HG03196 (cell line): ENCODE measurements around the gene SRGAP2B.
"Not testable (repeated sequence)": the region's sequence is repeated elsewhere in the genome, so short reads cannot be mapped to it uniquely, and the experiment has no call there.

Experiments used
- ATAC-seq: cut with Tn5 transposase; IDR thresholded peaks from one replicate; pipeline ENCODE4 v1.9.1; 2021; ENCODE audit not compliant: unreplicated experiment

The SRGAP2B gene

DNA sequence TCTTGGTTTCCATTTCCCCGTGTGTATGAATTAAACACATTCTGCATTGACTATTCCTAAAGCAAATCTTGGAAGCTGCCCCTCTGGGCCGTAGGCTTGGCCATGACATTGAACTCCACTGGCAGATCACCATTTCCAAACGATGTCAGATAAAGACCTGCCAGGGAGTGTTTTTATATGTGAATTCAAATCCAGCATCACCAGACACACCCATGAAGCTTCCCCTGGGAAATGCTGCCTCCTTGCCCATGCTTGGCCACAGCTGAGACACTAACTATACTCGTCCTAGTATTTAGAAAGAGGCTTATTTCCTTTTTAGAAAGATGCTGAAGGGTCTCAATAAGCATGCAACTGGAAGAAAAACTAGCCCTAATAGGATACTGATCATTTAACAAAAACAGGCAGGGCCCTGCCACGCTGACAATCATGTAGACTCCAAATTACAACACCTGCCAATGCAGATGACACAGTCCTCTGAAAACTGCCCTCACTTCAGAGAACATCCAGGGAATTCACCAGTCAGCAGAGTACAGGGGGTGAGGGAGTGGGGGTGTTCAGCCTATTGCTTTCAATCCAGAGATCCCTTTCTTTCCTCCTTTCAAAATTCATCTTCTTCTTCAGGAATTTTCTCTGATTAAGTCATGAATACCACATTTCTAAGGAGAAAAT lies 94.9 kb downstream of the SRGAP2B start:
- not testable (repeated sequence) for ATAC-seq

DNA sequence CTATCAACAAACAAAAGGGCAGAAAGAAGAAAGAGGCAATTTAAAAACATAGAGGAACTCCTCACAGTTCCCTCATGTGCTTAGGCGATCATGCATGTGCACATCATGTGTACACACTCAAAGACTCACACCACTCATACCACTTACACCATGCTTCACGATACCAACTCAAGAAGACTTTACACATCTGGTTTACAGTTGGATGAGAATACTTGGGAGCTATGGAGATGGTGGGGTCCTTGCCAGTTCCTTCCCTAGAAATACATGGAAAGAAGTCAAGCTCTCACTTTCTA lies 96.2 kb downstream of the SRGAP2B start:
- ATAC-seq, result not testable (repeated sequence)

DNA sequence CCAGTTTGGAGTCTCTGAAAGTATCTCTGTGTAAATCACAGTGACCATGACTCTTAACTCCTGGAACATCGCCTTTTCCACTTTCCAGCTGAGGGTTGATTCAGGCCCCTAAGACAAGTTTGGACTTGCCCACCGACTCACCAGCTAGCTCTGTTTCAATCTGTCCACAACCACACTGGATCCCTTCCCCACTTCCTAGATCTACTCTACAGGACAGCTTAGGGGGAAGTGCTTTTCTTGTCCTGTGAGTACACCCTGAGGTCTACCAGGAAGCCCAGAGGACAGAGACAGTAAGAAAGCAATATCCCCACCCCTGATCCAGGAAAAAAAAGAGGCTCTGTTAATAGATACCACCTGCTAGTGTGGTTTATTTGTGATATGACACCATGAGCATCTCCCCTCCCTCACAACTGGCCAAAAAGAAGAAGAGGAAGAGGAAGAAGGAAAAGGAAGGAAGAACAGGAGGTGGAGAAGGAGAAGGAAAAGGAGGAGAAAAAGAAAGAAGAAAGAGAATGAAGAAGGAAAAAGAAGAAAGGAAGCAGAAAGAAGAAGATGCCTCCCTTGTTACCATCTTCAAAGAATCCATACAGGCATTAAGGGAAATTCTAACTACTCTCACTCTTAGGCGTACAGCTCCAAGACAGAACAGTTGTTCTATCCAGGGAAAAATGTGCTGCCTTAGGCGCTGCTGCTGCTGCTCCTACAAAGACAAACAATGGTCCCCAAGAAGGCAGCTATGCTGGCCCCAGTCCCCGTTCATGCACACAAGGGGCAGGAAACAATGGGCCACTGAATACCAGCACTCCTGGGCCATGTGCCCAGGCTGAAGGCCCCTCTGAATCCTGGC lies 96.8 kb downstream of the SRGAP2B start:
- ATAC-seq, result not testable (repeated sequence)

DNA sequence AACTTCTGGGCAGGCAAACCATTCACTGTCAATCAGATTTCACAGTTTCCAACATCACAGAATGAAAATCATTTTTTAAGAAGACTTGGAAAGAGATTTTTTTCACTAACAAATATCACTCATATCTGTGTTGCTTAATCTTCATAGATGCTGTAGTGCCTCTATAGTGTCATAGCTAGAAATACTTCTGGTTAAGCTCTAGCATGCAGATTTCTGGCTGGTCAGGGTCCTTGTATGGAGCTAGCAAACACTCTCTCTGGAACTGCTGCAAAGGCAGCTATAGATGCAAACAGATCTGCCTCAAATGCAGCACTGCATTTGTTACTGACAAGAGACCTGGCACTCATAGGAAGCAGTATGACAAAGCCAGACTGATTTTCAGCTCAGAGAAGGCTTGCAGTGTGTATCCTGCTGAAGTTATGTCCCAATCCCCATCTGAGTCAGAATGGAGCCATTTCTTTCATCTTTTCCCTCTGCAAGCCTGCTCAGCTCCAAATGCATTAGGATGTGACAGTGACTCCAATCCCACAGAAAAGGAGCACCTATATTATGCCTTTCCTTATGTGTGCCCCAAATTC lies 99.2 kb downstream of the SRGAP2B start:
- ATAC-seq, result not testable (repeated sequence)

DNA sequence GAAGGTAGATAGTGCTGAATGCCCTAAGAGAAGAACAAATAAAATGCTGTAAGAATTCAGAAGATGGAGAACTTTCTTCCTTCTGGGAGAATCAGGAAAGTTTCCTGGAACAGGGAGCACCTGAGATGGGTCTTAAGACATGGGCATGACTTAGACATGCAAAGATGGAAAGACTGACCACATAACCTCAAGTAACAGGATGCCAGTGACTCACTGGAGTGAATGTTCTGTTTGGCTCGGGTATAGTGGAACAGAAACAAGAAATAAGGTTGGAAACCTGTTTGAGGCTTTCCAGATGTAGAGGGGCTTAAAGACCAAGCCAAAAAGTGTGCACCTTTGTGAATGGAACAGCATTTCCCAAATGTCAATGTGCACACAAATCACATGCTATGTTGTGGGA lies 102.2 kb downstream of the SRGAP2B start:
- not testable (repeated sequence) for ATAC-seq

DNA sequence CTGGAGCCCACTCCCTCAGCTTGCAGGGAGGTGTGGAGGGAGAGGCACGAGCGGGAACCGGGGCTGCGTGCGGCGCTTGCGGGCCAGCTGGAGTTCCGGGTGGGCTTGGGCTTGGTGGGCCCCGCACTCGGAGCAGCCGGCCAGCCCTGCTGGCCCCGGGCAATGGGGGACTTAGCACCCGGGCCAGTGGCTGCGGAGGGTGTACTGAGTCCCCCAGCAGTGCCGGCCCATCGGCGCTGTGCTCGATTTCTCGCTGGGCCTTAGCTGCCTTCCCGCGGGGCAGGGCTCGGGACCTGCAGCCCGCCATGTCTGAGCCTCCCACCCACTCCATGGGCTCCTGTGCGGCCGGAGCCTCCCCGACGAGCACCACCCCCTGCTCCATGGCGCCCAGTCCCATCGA lies 104.5 kb downstream of the SRGAP2B start:
- ATAC-seq, result not testable (repeated sequence)

DNA sequence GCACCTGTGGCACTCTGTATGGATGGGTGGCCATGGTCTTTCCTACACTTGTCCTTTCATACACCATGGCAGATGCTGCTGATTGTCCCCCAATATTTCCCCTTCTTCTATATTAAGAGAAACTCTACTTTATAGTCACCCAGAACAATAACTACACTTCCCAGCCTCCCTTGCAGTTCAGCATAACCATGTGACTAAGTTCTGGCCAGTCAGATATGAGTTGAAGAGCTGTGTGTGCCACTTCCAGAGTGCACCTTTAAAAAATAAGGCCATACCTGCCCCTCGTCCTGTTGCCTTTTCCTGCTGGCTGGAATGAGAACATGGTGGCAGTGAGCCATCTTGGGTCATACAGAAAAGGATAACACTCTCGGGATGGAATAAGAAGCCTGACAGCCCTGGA lies 108.0 kb downstream of the SRGAP2B start:
- not testable (repeated sequence) for ATAC-seq

DNA sequence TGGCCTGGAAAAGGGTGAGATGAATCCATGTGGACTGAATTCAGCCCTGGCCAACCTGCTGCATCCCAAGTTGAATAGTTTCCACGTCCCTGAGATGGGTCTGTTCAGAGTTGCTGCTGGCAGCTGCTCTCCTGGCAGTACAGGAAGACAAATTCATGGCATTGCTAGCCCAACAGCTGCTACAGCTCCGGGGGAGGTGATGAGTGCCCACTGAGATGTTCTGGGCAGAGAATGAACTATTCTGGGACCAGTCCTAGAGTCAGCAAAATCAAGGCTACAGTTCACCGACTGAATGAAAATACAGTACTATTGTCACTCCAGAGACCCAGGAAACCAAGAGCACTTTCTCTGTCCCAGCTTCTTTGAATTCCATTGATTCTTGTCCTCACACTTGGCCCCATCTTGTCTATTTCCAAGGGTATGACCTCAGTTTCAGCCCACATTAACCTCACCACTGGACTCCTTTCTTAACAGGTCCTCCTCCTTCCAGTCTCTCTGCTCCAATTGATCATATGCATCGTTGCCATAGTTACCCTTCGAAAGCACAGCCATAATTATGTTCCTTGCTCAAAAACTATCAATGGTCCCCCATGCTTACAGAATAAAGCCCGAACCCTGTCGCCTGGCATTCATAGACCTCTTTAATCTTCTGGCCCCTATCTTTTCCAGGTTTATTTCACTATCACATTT lies 108.8 kb downstream of the SRGAP2B start:
- ATAC-seq, result not testable (repeated sequence)

DNA sequence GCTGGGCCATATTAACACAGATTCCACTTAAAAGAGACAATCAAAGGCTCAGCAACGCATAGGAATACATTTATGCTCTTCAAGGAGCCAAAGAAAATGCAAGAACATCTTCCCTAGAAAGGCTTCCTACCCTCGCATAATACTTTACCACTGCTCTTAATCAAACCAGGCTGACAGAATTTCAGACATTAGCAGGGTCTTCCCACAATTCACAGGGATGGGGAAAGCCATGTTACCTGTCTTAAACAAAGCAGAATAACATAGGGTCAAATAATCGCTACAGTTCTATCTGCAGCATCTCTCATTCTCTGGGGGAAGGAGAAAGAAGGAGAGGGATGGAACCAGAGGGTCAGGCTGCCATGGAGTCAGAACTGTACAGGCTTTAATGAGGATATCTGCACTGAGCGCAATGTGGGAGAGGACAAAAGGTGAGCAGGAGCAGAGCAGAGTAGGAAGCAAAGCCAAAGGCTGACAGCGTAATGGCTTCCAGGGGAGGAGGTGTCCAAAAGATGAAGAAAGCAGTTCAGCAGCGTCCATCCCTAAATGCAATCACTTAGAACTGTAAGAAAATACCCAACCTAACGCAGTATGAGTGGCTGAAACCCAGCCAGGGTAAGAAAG lies 109.5 kb downstream of the SRGAP2B start:
- ATAC-seq, result not testable (repeated sequence)

DNA sequence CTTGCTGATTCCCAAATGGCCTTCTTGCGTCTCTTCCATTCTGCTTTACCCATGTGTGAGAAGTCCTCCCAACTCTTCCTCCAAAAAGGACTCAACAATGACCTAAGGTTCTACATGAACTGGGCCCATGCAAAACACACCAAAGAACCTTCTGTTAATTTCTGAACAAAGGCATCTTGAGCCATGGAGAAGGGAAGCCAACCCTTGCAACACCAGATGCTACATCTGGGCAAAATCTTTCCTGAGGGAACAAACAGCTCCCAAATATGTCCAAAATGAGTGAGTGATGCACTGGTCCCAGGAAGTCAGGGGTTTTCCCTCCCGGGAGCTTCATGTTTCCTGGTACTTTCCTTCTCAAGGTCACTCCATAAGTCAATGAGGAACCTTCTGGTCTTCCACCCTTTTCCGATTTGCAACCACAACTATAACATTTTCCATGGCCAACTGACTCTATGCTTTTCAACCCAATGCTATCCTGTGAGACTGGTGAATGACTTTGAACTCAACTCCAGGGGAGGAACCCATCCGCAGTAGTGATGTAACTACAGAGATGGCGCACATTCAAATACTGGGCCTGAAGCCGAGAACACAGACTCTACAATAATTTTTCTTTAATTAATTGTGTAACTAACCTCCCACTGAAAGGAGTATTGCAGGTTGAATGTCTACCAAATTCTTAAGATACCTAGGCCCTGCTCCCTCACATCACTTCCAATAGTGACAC lies 112.2 kb downstream of the SRGAP2B start:
- ATAC-seq, result not testable (repeated sequence)

DNA sequence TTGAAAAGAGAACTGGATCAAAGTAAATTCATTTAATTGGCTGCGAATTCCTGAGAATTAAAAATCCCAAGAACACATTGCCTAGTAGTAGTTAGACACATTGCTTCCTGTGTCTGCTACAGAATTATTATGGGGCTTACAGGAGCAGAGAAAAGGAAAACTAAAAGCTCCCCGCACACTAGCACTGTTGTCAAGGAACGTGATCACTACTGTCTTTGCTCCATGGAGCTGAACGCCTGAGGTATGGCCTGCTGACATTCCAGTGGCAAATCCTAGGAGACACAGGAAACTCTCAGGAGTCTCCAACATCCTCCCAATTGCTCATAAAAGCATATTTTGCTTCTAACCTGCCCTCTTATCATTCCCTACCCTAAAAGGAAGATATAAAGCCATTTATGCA lies 114.0 kb downstream of the SRGAP2B start:
- ATAC-seq, result not testable (repeated sequence)

DNA sequence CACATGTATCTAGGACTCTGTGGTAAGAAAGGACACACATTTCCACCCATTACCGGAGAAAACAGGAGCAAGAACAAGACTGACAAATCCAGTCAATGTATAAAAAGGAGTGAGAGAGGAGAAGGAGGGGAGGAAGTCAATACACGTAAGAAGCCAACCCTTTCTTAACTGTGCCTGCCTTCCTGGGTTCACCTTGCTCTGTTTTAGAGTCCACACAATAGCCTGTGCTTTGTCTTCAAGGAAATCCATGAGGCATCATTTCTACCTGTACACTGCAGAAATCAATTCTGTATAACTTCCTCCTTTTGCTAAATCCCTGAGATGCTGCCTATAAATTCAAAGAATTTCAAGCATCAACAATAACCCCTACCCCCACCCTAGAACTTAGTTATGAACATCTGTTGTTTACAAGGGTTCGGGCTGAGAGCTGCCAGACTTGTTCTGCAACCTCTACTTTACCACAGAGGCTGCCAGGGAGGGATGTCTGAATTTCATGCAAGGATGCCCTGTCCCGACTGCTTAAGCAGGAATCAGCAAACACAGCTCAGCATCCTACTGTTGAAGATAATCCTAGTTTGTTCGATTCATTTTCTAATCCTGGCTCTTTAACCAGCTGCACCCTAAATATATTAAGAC lies 115.0 kb downstream of the SRGAP2B start:
- not testable (repeated sequence) for ATAC-seq

DNA sequence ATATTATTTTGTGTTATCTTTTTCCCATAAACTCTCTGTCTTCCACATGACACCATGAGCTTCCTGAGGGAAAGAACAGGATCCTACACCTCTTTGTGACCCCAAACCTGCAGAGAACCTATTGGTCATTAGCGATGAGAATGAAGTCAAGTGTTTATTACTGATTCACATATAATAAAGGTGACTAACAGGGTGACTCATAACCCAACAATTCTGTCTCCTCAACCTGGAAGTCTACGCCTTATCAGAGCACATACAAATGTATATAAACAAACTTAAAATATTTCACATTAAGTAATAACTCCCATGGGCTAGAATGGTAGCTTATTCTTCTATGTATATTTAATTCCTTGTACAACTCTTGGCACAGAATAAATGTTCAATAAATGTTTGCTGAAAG lies 117.3 kb downstream of the SRGAP2B start:
- not testable (repeated sequence) for ATAC-seq

DNA sequence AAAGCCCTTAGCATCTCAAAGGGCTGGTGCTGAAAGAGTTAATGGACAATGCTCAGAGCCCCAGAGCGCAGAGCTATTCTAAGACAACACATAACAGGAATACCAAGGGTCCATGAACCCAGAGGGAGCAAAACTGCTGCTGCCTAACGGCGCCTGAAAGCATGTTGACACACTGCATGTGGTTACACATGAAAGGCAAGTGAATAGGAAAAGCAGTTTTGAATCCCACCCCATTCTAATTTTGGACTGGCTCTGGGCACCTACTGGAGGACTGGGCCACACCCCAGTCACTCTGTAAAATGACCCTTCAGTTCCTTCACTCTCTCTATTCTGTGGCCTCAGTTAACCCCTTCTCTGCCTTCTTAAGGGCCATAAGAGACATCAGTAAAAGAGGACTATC lies 123.2 kb downstream of the SRGAP2B start:
- not testable (repeated sequence) for ATAC-seq

DNA sequence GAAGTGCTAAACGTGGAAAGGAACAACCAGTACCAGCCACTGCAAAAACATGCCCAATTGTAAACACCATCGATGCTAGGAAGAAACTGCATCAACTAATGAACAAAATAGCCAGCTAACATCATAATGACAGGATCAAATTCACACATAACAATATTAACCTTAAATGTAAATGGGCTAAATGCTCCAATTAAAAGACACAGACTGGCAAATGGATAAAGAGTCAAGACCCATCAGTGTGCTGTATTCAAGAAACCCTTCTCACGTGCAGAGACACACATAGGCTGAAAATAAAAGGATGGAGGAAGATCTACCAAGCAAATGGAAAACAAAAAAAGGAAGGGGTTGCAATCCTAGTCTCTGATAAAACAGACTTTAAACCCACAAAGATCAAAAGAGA lies 128.6 kb downstream of the SRGAP2B start:
- not testable (repeated sequence) for ATAC-seq

DNA sequence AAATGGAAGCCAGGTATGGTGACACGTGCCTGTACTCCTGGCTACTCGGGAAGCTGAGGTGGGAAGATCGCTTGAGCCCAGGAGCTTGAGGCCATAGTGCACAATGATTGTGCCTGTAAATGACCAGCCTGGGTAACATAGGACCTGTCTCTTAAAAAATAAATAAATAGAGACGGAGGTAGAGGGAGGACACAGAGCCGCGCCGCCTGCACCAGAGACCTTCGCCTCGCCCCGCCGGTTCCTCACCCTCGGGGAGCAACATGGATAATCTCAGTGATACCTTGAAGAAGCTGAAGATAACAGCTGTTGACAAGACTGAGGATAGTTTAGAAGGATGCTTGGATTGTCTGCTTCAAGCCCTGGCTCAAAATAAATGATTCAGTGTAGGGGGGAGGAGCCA lies 130.4 kb downstream of the SRGAP2B start:
- ATAC-seq, result not testable (repeated sequence)

DNA sequence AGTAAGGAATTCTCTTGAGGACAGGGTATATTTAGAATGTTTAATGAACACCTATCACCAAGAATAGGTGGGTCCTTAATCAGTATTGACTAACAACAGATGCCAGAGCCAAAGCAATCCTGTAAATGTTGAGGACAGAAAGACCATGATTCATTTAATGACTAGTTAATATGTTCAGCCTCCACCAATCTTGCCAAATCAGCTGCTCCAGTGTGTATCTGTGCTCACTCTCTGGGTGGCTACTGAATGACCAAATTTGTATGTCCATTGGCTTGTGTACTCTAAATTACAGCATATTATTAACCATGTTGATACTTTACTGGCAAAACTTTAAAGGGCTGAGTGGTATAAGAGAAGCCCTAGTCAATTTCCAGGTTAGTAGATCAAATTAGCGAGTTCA lies 130.9 kb downstream of the SRGAP2B start:
- ATAC-seq, result not testable (repeated sequence)

DNA sequence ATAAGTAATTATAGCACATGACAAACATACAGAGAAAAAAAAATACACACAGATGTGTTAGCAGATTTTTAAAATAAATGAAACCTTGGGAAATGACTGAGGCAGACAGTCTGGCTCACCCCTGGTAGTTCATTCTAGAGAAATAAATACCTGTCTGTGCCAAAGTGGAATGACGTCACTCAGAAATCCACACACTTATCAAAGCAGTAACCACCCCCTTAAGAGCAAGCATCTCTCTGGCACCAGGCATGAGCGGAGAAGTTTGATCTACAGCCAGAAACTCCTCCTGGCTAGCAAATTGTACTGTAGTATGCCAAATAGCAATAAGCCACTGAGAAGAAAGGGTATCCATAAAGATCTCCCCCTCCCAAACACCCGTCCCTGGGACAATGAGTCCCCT lies 131.6 kb downstream of the SRGAP2B start:
- ATAC-seq, result not testable (repeated sequence)

DNA sequence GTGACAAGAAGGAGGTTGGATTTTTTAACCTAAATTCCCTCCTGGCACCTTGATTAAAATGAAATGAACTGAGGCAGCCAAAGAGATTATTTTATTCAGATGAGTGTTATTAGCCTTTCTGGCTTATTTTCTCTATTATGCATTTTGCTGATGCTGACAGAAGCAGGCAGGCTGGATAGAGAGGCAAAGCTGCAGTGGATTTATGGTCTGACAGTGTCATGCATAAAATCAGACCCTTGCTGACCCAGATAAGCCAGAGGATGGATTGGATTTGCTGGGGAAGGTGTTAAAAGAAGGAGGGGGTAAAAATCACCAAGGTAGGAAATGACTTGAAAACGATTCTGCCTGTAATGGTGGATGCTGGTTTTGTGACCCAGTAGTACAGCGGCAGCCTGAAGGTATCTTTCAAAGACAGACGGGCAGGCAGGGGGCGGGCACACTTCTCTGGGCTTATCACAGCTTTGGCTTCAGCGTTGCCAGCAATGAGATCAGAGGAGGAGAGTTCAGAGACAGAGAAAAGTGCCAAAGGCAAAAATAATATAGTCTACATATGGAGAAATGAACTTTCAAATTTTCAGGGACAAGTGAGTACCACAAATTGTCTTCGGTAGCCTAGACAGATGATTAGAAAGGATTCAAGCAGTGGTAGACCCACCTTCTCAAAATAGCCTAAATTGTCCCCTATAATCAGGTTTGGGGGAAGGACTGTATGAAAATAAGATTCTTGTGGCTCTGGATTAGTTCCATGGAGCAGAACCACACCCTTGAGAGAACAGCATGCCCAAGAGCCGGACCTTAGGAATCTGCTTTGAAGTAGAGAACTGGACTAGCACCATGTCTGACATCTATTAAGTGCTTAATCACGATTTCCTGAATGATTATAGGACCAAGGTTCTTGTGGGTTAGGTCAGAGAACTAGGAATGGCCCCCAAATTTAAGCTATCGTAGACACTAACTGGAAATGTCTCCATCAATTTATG lies 133.2 kb downstream of the SRGAP2B start:
- not testable (repeated sequence) for ATAC-seq
